Stimulated activated naive CD4-positive, alpha-beta T cell treated with Interleukin-2 at 50 U/mL for 16 hours (primary cell): ENCODE results near the gene ASF1A.

Source experiments
- DNase-seq: peaks from one replicate; lab custom pipeline; 2025; lab: John Stamatoyannopoulos, UW

The ASF1A gene

DNA sequence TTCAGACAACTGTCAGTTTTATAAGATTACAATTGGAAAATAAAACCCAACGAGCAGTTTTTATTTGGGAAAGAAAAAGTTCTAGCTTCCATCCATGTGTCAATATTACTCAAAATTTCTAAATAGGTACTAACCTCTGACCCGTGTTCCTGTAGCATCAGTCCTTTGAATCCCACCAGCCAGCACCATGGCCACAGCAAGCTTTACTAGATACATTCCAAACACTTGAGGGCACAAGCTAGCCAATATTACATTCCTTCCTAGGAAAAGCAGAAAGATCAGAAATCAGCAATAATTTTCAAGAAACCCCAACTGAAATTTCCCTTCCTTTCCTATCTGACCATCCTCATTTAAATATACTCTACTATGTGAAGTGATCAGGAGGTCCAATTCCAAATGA lies 19.2 kb downstream of the ASF1A start:
- DNase-seq: no peak

DNA sequence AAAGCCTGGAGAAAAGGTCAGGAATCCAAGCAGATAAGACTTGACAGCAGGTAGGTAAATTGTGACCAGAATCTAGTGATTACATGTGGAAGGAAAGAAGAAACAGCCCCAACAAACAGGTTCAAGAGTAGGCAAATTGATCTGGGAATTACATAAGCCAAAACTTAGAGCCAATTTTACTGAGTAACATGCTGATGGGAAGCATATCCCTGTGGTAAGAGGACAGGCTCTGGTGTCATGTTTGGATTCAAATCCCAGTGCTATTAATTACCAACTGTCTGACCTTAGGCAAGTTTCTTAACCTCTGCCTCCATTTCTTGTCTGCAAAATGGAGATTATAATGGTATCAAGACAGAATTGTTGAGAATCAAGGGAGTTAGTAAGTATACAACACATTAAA lies 20.6 kb downstream of the ASF1A start:
- DNase-seq: no peak

DNA sequence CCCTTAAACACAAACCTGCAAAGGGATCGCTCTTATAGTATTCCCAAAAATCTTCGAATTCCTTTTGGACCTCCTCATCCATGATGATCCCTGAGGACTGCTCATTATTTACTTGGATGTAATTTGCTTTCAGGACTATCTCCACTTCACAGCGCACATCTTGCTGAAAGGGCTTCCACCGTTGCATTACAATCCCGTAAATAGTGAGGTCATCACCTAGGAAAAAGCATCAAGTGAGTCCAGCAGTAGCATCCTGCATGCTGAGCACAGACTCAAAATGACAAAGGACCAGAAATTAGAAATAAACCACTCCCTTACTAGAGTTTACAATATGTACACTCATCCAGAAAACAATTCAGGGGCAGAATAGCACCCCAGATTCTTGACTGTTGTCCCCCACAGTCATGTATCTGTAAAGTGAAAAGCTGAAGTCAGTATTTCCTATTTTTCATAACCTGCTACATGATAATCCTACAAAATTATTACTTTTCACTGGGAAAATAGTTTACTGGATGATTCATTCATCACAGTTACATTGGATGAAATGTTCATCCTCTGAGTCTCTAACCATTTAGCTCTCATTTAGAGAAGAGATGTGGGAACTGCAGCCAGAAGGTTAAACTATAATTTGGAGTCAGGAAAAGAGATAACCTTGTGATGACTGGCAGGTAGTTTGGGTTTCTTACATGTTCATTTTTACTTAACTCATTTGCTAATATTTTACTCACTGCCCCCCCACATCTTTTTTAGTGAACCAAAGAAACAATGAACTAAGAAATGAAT lies 23.8 kb downstream of the ASF1A start:
- DNase-seq: no peak

DNA sequence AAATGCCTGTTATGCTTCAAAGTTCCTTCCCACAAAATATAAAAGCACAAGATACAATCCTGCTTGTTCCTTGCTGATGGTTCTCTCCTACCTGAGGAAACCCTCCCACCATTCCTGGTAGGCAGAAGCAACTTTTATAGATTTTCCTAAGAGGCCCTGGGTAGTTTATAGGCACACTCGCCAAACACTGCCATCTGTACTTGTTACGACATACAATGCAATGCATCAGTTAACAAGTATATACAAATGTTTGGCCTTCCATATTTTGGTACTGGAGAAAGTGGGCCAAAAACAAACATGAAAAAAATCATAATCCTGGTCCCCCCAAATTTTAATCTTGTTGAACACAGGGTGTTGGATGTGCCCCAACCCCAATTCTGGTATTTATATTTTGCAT lies 24.4 kb downstream of the ASF1A start:
- no peak for DNase-seq

DNA sequence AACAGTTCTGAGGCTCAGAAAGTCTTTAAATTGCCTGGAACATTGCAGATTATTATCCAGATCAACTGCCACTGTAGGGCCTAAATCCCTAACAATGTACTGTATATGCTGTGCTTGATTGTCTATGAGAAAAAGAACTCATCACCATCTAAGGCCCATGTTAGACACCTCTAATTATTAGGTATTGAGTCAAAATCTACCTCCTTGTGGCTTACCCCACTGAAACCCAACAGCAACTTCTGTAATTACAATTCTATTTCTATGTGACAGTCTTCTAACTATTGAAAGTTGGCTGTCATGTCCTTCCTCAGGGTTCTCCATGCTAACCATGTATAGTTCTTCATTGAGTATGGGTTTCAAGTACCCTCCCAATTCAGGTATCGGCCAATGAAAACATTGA lies 27.1 kb downstream of the ASF1A start:
- no peak for DNase-seq

DNA sequence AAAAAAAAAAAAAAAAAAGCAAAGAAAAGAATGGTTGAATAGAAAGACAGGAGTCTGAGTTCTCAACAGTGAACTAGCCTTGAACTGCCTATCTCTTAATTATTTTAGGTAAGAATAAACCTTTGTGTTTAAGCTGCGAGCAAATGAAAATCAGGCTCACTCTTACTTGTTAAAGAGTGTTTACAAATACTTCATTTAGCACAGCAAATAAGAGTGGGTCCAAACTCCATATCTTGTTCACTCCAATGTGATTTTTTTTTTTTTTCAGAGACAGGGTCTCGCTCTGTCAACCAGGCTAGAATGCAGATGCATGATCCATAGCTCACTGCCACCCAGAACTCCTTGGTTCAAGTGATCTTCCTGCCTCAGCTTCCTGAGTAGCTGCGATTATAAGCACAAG lies 29.1 kb downstream of the ASF1A start:
- no peak for DNase-seq

DNA sequence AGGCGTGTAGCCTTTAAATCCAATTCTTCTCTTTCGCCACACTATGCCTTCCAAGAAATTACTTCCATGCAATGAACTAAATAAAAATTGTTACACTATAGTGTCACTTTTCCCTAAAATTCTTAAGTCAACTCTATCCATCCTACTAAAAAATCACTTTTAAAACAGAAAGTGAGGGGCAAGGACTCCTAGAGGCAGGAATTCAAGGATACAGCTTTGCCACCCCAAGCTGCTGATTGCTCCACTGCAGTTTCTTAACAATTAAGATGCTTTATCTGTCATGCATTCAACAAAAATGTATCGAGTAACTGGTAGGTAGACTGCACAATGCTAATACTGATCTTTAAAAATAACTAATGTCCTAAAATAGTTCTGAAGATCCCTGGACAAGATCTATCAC lies 36.7 kb downstream of the ASF1A start:
- no peak for DNase-seq

DNA sequence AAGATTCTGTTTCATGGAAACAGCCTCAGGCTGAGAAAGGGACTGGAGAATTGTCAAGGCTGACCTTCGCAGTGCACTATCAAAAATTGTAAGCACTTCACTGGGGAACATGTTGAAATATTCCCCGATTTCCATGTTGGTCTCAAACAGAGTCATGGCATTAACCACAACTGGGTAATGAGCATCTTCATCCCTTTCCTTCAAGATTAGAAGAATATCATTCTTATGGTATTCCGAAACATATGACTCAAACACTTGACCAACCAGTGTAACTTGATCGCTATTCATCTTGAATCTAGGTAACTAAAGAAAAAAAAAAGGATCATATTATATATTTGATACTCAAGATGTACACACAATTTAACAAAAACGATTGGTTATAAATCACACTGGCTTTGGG lies 37.5 kb downstream of the ASF1A start:
- DNase-seq: no peak

DNA sequence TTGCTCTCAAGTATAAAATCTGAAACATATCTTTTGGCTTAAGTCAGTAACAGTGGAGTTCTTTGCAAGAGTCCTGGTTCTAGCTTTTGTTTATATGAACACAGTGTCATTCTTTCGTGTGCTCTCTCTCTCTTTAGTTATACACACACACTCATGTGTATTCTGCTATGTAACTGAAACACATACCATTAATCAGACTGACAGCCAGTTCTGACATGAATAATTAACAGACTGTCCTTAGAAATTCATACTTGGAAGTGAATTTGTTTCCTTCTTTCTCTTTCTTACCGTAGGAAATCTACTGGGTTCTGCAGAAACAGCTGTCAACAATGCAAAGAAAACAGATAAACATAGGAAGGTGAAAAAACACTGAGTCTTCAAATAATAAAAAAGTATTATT lies 38.5 kb downstream of the ASF1A start:
- no peak for DNase-seq

DNA sequence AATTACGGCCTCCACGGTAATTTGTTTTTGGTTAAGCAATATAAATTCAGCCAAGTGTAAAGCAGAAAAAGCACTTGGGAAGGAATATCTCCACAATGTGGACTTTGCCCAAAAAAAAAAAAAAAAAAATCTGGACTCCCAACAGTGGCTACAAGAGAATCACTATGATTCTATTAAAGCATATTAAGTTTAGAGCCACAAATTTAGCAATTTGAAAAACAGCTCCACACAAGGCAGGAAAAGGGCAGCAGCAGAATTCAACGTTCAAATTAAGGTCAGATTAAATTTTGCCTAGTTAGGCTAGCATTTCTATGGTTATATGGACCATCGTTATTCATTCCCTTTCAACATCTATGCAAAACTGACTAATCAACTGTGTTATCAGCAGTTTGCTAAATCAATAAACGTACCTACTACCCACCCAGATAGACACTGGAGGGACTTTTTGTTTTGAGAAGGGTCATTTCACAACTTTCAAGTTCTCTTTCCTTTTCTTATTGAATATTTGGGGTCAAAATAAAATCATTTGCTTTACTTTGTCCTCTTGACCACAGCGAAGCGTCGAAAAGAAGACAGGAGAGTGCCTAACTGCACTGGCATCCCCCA lies 40.0 kb downstream of the ASF1A start:
- no peak for DNase-seq

DNA sequence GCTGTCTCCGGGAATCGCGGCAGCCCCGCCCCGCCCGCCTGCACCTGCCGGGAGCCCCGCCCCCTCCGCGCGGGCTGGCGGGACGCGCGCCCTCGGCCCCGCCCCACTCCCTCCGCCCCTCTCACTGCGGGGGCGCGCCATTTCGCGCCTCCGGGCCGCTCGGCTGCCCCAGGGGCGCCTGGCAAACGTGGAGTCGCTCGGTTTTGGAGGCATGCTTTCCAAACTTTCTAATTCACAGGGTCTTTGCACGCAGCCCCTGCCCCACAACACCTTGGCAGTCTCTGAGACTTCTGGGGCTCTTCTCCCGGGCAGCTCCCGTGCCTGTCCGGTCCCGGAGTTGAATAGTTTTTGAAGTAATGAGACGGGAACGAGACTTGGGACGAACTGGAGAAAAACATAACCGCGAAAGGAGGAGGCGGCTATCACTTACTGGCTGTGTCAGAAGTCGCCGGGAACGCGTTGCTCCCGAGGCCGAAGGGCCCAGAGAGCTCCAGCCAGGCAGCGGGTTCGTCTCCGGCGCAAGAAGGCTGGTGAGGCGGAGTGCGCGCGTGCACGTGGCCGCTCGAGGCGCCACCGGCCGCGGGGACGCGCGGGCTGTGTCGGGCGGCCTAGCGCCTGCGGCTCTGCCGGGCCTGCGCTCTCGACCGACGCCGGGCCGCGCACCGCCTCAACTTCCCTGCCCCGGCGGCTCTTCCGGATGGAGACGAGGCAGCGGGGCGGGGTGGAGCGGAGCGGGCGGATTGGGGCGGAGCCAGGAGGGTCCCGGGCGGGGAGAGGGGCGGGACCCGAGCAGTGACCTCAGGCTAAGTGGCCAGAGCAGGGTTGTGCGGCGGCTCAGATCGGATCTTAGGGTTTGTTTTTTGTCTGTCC lies 40.7 kb downstream of the ASF1A start, which contains the start of gene MCM9:
MCM9 (minus strand) TSS at position 699 of the 870 bp plus-strand sequence. CDS start 3,436 bp downstream, outside the sequence.
- peak; percentile 85 for DNase-seq

DNA sequence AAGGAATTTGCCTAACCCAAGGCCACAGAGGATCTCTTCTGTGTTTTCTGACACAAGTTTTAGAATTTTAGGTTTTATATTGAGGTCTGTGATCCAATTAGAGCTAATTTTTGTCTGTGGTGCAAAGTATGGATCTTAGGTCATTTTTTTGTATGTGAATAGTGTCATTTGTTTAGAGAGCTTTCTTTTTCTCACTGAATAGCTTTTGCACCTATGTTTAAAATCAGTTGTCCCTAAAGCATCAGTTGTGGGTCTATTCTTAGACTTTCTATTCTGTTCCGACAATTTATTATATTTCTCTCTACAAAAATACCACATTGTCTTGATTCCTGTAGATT lies 41.3 kb downstream of the ASF1A start:
- no peak for DNase-seq

DNA sequence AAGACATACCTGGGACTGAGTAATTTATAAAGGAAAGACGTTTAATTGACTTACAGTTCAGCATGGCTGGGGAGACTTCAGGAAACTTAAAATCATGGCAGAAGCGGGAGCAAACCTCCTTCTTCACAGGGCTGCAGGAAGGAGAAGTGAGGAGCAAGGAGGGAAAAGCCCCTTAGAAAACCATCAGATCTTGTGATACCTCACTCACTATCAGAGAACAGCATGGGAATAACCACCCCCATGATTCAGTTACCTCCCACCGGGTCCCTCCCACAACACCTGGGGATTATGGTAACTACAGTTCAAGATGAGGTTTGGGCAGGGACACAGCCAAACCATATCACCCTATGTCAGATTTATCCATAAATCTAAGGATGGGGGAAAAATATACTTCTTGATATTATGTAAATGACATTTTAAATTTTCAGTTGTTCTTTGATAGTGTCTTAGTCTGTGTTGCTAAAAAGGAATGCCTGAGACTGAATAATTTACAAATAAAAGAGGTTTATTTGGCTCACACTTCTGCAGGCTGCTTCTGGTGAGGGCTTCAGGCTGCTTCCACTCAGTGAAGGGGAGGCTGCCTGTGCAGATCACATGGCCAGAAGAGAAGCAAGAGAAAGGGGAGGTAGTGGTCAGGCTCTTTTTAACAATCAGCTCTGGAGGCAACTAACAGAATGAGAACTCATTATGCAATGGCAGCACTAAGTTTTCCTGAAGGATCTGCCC lies 42.2 kb downstream of the ASF1A start:
- no peak for DNase-seq

DNA sequence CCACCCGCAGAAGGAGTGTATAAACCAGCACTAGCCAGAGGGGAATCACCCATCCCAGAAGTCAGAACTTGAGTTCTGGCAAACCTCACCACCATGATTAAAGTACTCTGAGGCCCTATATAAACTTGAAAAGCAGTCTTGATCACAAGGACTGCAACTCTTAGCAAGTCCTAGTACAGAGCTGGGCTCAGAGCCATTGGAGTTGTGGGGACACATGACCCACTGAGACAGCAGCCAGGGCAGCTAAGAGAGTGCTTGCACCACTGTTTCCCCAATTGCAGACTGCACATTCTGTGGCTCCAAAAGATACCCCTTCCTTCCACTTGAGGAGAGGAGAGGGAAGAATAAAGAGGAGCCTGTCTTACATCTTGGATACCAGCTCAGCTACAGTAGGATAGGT lies 45.7 kb downstream of the ASF1A start:
- DNase-seq: no peak

DNA sequence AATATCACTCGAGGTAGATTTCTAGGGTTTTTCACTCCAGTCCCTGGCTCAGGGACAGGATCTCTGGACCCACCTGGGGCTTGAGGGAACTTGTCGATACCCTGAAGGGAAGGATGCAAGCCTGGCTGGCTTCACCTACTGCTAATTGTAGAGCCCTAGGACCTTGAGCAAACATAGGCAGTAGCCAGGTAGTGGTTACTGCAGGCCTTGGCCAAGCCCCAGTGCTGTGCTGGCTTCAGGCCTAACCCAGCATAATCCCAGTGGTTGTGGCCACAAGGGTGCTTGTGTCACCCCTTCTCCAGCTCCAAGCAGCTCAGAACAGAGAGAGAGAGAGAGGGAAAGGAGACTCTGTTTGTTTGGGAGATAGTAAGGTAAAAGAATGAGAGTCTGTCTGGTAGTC lies 46.8 kb downstream of the ASF1A start:
- no peak for DNase-seq

DNA sequence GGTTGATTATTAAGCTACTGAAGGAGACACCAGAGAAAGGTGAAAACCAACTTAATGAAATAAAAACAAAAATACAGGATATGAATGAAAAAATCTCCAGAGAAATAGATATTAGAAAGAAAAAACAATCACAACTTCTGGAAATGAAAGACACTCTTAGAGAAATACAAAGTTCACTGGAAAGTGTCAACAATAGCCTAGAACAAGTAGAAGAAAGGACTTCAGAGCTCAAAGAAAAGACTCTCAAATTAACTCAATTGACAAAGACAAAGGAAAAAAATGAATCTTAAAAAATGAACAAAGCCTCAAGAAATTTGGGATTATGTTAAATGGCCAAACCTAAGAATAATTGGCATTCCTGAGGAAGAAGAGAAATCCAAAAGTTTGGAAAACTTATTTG lies 51.3 kb downstream of the ASF1A start:
- DNase-seq: no peak

DNA sequence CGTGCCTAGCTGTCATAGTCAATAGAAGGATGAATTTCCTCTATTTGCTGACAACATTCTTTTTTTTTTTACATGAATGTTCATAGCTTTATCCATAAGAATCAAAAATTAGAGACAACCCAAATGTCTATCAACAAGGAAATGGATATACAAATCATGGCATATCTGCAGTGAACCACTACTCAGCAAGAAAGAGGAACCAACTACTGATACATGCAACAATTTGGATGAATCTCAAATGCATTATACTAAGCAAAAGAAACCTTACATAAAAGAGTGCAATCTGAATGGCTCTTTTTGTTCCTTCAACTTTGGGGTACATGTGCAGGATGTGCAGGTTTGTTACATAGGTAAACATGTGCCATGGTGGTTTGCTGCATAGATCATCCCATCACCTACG lies 58.7 kb downstream of the ASF1A start:
- DNase-seq: no peak

DNA sequence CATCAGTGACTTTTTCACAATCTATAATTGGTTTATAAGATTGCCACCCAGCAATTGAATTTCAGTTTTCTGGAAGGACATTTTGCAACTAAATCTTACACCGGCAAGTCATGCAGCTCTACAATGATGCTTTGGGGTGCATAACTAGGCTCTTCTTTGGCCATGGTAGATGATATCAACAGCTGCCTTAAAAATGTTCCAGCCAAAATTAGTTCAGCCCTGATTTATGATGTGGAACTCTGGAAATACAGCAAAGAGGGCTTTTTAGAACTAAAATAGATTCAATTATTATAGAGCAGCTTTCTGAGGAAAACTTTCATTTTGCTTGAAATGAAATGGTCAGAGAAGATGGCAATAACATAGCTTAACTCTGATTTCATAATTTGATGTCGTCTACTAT lies 59.4 kb downstream of the ASF1A start:
- no peak for DNase-seq
